HG02759 (cell line): ENCODE data around the gene TTLL7.
"Not testable (repeated sequence)": the region's sequence is repeated elsewhere in the genome, so short reads cannot be mapped to it uniquely, and the experiment has no call there.

ENCODE experiments used
- ATAC-seq: cut with Tn5 transposase; IDR thresholded peaks from one replicate; pipeline ENCODE4 v1.9.1; 2021; ENCODE audit warnings: mild to moderate bottlenecking, moderate library complexity; ENCODE audit not compliant: unreplicated experiment

The TTLL7 gene

GRCh38 chr1:83932281-83932680 lies 66.7 kb downstream of the TTLL7 start:
- ATAC-seq, result no peak

- ATAC-seq, result no peak
Observed at GRCh38 chr1:83931658-83932253, 67.2 kb downstream of the TTLL7 start.

- ATAC-seq, result no peak
Observed at GRCh38 chr1:83929184-83929583, 69.7 kb downstream of the TTLL7 start.

- ATAC-seq, result no peak
Observed at GRCh38 chr1:83928396-83928795, 70.5 kb downstream of the TTLL7 start.

- ATAC-seq, result no peak
Observed at GRCh38 chr1:83927701-83928100, 71.2 kb downstream of the TTLL7 start.

GRCh38 chr1:83927061-83927460 lies 71.9 kb downstream of the TTLL7 start:
- ATAC-seq, result no peak

- ATAC-seq, result no peak
Observed at GRCh38 chr1:83923553-83923952, 75.4 kb downstream of the TTLL7 start.

GRCh38 chr1:83922431-83922830 lies 76.5 kb downstream of the TTLL7 start:
- no peak for ATAC-seq

- no peak for ATAC-seq
Observed at GRCh38 chr1:83920320-83920719, 78.6 kb downstream of the TTLL7 start.

- no peak for ATAC-seq
Observed at GRCh38 chr1:83919872-83920271, 79.1 kb downstream of the TTLL7 start.

GRCh38 chr1:83918688-83919285 lies 80.1 kb downstream of the TTLL7 start:
- ATAC-seq, result no peak

GRCh38 chr1:83917959-83918358 lies 81.0 kb downstream of the TTLL7 start:
- ATAC-seq, result no peak

GRCh38 chr1:83916094-83916493 lies 82.8 kb downstream of the TTLL7 start:
- ATAC-seq, result not testable (repeated sequence)

- no peak for ATAC-seq
Observed at GRCh38 chr1:83912876-83913275, 86.1 kb downstream of the TTLL7 start.

- no peak for ATAC-seq
Observed at GRCh38 chr1:83910461-83910860, 88.5 kb downstream of the TTLL7 start.

- no peak for ATAC-seq
Observed at GRCh38 chr1:83909687-83910086, 89.2 kb downstream of the TTLL7 start.

GRCh38 chr1:83905315-83905907 lies 93.5 kb downstream of the TTLL7 start:
- no peak for ATAC-seq

- no peak for ATAC-seq
Observed at GRCh38 chr1:83901547-83902155, 97.3 kb downstream of the TTLL7 start.

- no peak for ATAC-seq
Observed at GRCh38 chr1:83900524-83900923, 98.4 kb downstream of the TTLL7 start.

GRCh38 chr1:83897516-83897915 lies 101.4 kb downstream of the TTLL7 start:
- ATAC-seq, result no peak

GRCh38 chr1:83896299-83896698 lies 102.6 kb downstream of the TTLL7 start:
- ATAC-seq, result no peak

GRCh38 chr1:83889707-83890106 lies 109.2 kb downstream of the TTLL7 start:
- no peak for ATAC-seq
